IPS DF 4.7 (cell line): Measurements from ENCODE around the gene DNPEP.

Experiments
- DNase-seq: peaks from one replicate; pipeline ENCODE4 v3.0.0-alpha.2; 2013; ENCODE audit warnings: low spot score; ENCODE audit errors: extremely low read depth

The DNPEP gene

GRCh38 chr2:219362524-219363164 lies 25.1 kb downstream of the DNPEP start:
- no peak for DNase-seq

- no peak for DNase-seq
Observed at GRCh38 chr2:219362072-219362471, 25.6 kb downstream of the DNPEP start.

- DNase-seq = no peak
Observed at GRCh38 chr2:219358170-219359075, 29.3 kb downstream of the DNPEP start.

- no peak for DNase-seq
Observed at GRCh38 chr2:219356834-219357233, 30.9 kb downstream of the DNPEP start.

GRCh38 chr2:219354582-219354981 lies 33.1 kb downstream of the DNPEP start:
- DNase-seq = no peak

- no peak for DNase-seq
Observed at GRCh38 chr2:219353129-219353528, 34.6 kb downstream of the DNPEP start.

- peak; percentile 38 for DNase-seq
Observed at GRCh38 chr2:219352448-219353023, 35.2 kb downstream of the DNPEP start.

- DNase-seq = no peak
Observed at GRCh38 chr2:219350710-219351221, 36.9 kb downstream of the DNPEP start.

- DNase-seq = no peak
Observed at GRCh38 chr2:219350215-219350614, 37.5 kb downstream of the DNPEP start.

- DNase-seq = no peak
Observed at GRCh38 chr2:219344751-219345430, 42.8 kb downstream of the DNPEP start.

- DNase-seq = no peak
Observed at GRCh38 chr2:219335373-219335786, 52.3 kb downstream of the DNPEP start.

GRCh38 chr2:219334076-219334475 lies 53.6 kb downstream of the DNPEP start:
- no peak for DNase-seq

GRCh38 chr2:219332542-219332941 lies 55.2 kb downstream of the DNPEP start, which contains the start of gene RESP18:
Gene RESP18 (minus strand): TSS chr2:219332744.
- no peak for DNase-seq

- no peak for DNase-seq
Observed at GRCh38 chr2:219331560-219332213, 56.0 kb downstream of the DNPEP start.

- DNase-seq = no peak
Observed at GRCh38 chr2:219327719-219328118, 60.0 kb downstream of the DNPEP start.

- DNase-seq = no peak
Observed at GRCh38 chr2:219325657-219326315, 61.9 kb downstream of the DNPEP start.

GRCh38 chr2:219325136-219325535 lies 62.6 kb downstream of the DNPEP start:
- no peak for DNase-seq

GRCh38 chr2:219323434-219323833 lies 64.3 kb downstream of the DNPEP start:
- DNase-seq = no peak
